CD14-positive monocyte (primary cell): ENCODE data around the gene TNRC6A. TPM values are rescaled to one million over a fixed set of nuclear protein-coding genes. Genes with fewer than 3 reads are reported as not detected.

Experiments used
- DNase-seq, 3 donors: peaks; one replicate each; pipeline ENCODE4 v3.0.0-alpha.2; 2011 to 2022
- H2AFZ ChIP-seq: 2 replicates; pipeline ENCODE4 v1.6.0; 2012; ENCODE audit warnings: mild to moderate bottlenecking, low read depth, low read length, inconsistent platforms; ENCODE audit not compliant: insufficient read depth, poor library complexity, severe bottlenecking
- H3K27ac ChIP-seq, 2 donors: 1 replicate in 1 of 2; 2 replicates in 1 of 2; pipeline ENCODE4 v1.5.1; 2012 to 2013; ENCODE audit warnings: low read length in 2 of 2, control low read depth in 1 of 2, inconsistent platforms in 1 of 2, low read depth in 1 of 2, mild to moderate bottlenecking in 1 of 2
- H3K27me3 ChIP-seq, 2 donors: one replicate each; pipeline versions ENCODE4 v1.6.0 to v1.6.1; 2011 to 2013; ENCODE audit warnings: low read length in 2 of 2; ENCODE audit not compliant: control insufficient read depth in 2 of 2, insufficient read depth in 2 of 2
- H3K36me3 ChIP-seq, 2 donors: replicated peaks in 1 of 2; 1 replicate in 1 of 2; 2 replicates in 1 of 2; pipeline versions ENCODE4 v1.5.1 to v1.6.1; 2012 to 2013; ENCODE audit warnings: low read length in 2 of 2, control low read depth in 1 of 2, inconsistent platforms in 1 of 2, mild to moderate bottlenecking in 1 of 2; ENCODE audit not compliant: insufficient read depth in 2 of 2, control insufficient read depth in 1 of 2
- H3K4me1 ChIP-seq, 2 donors: 1 replicate in 1 of 2; 2 replicates in 1 of 2; pipeline versions ENCODE4 v1.5.1 to v1.6.1; 2012 to 2013; ENCODE audit warnings: low read length in 2 of 2, control low read depth in 1 of 2, inconsistent platforms in 1 of 2, mild to moderate bottlenecking in 1 of 2, moderate library complexity in 1 of 2; ENCODE audit not compliant: insufficient read depth in 2 of 2, control insufficient read depth in 1 of 2
- H3K4me2 ChIP-seq: replicated peaks from 2 replicates; pipeline ENCODE3; 2012; ENCODE audit warnings: low read length, moderate library complexity, mild to moderate bottlenecking; ENCODE audit not compliant: poor library complexity, severe bottlenecking; ENCODE audit errors: extremely low read depth
- H3K4me3 ChIP-seq, 3 experiments: fragments of 200-600 bp in 1 of 3; sonication (generic) in 1 of 3; replicated peaks in 1 of 3; 1 replicate in 2 of 3; 2 replicates in 1 of 3; pipeline ENCODE4 v1.5.1; 2011 to 2013; ENCODE audit warnings: low read length in 3 of 3, mild to moderate bottlenecking in 3 of 3, control low read depth in 2 of 3, low read depth in 2 of 3, inconsistent platforms in 1 of 3, moderate library complexity in 1 of 3
- H3K79me2 ChIP-seq: 2 replicates; pipeline ENCODE4 v1.6.0; 2012; ENCODE audit warnings: mild to moderate bottlenecking, control low read depth, inconsistent platforms, low read length, moderate library complexity; ENCODE audit not compliant: insufficient read depth
- H3K9ac ChIP-seq: 2 replicates; pipeline ENCODE4 v1.6.0; 2017; ENCODE audit warnings: low read length, mild to moderate bottlenecking; ENCODE audit not compliant: insufficient read depth, poor library complexity, severe bottlenecking
- H3K9me3 ChIP-seq, 2 donors: replicated peaks in 1 of 2; 1 replicate in 1 of 2; 2 replicates in 1 of 2; pipeline versions ENCODE4 v1.5.1 to v1.6.1; 2012 to 2013; ENCODE audit warnings: low read length in 2 of 2, control low read depth in 1 of 2; ENCODE audit not compliant: control insufficient read depth in 1 of 2, insufficient read depth in 1 of 2
- H4K20me1 ChIP-seq: 2 replicates; pipeline ENCODE4 v1.6.0; 2012; ENCODE audit warnings: mild to moderate bottlenecking, low read length, control low read depth, moderate library complexity; ENCODE audit not compliant: insufficient read depth
- H3K27ac Mint-ChIP-seq, 7 donors: one replicate each; pipeline ENCODE4 v1.8.0; 2020; ENCODE audit warnings: mild to moderate bottlenecking in 7 of 7, mixed read lengths in 7 of 7, moderate library complexity in 6 of 7, inconsistent platforms in 2 of 7
- H3K27me3 Mint-ChIP-seq, 3 donors: one replicate each; pipeline ENCODE4 v1.8.0; 2021 to 2022; ENCODE audit warnings: low read depth in 3 of 3, mild to moderate bottlenecking in 3 of 3, mixed read lengths in 3 of 3, moderate library complexity in 3 of 3, inconsistent platforms in 1 of 3
- H3K36me3 Mint-ChIP-seq, 2 donors: one replicate each; pipeline ENCODE4 v1.8.0; 2020; ENCODE audit warnings: mixed read lengths in 2 of 2, inconsistent platforms in 1 of 2, mild to moderate bottlenecking in 1 of 2
- H3K4me1 Mint-ChIP-seq: one replicate; pipeline ENCODE4 v1.8.0; 2020; ENCODE audit warnings: mild to moderate bottlenecking, mixed read lengths
- H3K4me3 Mint-ChIP-seq, 2 donors: one replicate each; pipeline ENCODE4 v1.8.0; 2020; ENCODE audit warnings: mild to moderate bottlenecking in 2 of 2, mixed read lengths in 2 of 2, moderate library complexity in 1 of 2
- H3K9me3 Mint-ChIP-seq, 7 donors: one replicate each; pipeline ENCODE4 v1.8.0; 2020 to 2022; ENCODE audit warnings: mixed read lengths in 7 of 7, mild to moderate bottlenecking in 6 of 7, moderate library complexity in 6 of 7, inconsistent platforms in 2 of 7
- CTCF ChIP-seq: fragments of 200-600 bp; IDR thresholded peaks from one replicate; pipeline ENCODE4 v1.8.0; 2022; ENCODE audit warnings: antibody characterized with exemption, mild to moderate bottlenecking
- WGBS: methylation state at CpG from one replicate; pipeline ENCODE4 v1.1.5; 2013; ENCODE audit warnings: missing lambda C conversion rate; ENCODE audit not compliant: insufficient coverage; 5-methylcytosine and 5-hydroxymethylcytosine counted together
- intact Hi-C, 2 donors: fragments of 100-400 bp; cut with micrococcal nuclease; formaldehyde crosslinking; loops; one replicate each; pipeline versions ENCODE4 v1.15.0 to v1.15.1; 2023
- polyA plus RNA-seq, 3 donors: library from polyadenylated mRNA; depleted of rRNA in 1 of 3; unstranded in 2 of 3; stranded (reverse) in 1 of 3; fragments of 300-500 nt in 2 of 3; fragments of >200 nt in 1 of 3; fragmentation: Illumina TruSeq in 2 of 3; gene quantifications; 1 replicate in 2 of 3; 2 replicates in 1 of 3; pipeline ENCODE4 v1.2.3, GENCODE V29; 2012 to 2021

Gene TNRC6A
- polyA plus RNA-seq, 3 donors = 3.3 to 36.1 (median 4.0) TPM

GRCh38 chr16:24784121-24784520 is 54.7 kb downstream of the TNRC6A start:
- intact Hi-C loops = no loop called here
- H3K4me1 Mint-ChIP-seq = no peaks in the 10 kb centered on the region
- no peak overlapping the region for H3K4me3 ChIP-seq

GRCh38 chr16:24789881-24790280 is 60.4 kb downstream of the TNRC6A start:
- no peak overlapping the region for H3K4me3 ChIP-seq
- peaks cover 4% of the 10 kb centered on the region for H4K20me1 ChIP-seq
- Mint-ChIP-seq H3K4me1 (no peaks in the 10 kb centered on the region), H3K4me3 (no peak overlapping the region), H3K27me3 (no peaks in the 10 kb centered on the region), H3K9me3 (no peaks in the 10 kb centered on the region), H3K36me3 (peaks cover 65 to 89% of the 10 kb centered on the region in 2 donors), H3K27ac (no peak overlapping the region)
- H3K9ac ChIP-seq = no peak overlapping the region
- no peak for TF ChIP-seq CTCF
- H3K79me2 ChIP-seq = no peaks in the 10 kb centered on the region
- no CpG with 5 or more reads among the region's 2 CpGs for WGBS
- intact Hi-C loops = no loop called here
- DNase-seq = no peak
- no peak overlapping the region for H2AFZ ChIP-seq
- no peaks in the 10 kb centered on the region for H3K4me1 ChIP-seq
- peak overlapping the region in 1 of 2 donors; percentile 32 for H3K27ac ChIP-seq
- no peaks in the 10 kb centered on the region for H3K27me3 ChIP-seq
- peaks cover 66 to 95% of the 10 kb centered on the region in 2 donors for H3K36me3 ChIP-seq
- no peaks in the 10 kb centered on the region for H3K9me3 ChIP-seq
- H3K4me2 ChIP-seq = no peak overlapping the region

More at GRCh38 chr16:24784121-24784520, 54.7 kb downstream of the TNRC6A start:
- Histone ChIP-seq H3K27ac (no peak overlapping the region), H3K4me2 (no peak overlapping the region), H3K9ac (no peak overlapping the region), H2AFZ (no peak overlapping the region), H3K36me3 (peaks cover 55 to 93% of the 10 kb centered on the region in 2 donors), H3K27me3 (no peaks in the 10 kb centered on the region), H3K9me3 (no peaks in the 10 kb centered on the region), H3K79me2 (no peaks in the 10 kb centered on the region), H4K20me1 (peaks cover 8% of the 10 kb centered on the region), H3K4me1 (no peaks in the 10 kb centered on the region)
- H3K27ac Mint-ChIP-seq = peak overlapping the region in 2 of 7 donors; percentile 1 to 41
- H3K9me3 Mint-ChIP-seq = no peaks in the 10 kb centered on the region
- H3K36me3 Mint-ChIP-seq = peaks cover 67 to 81% of the 10 kb centered on the region in 2 donors
- no peak overlapping the region for H3K4me3 Mint-ChIP-seq
- DNase-seq = no peak
- WGBS = no CpG with 5 or more reads among the region's 3 CpGs
- TF ChIP-seq CTCF = no peak
- H3K27me3 Mint-ChIP-seq = no peaks in the 10 kb centered on the region
